Activated CD4-positive, alpha-beta T cell treated with anti-CD3 and anti-CD28 coated beads, Interleukin-2, amount 50 U/mL, for 4 hours (primary cell): ENCODE measurements around the gene DNLZ.

Source experiments
- DNase-seq, 2 experiments: peaks; one replicate each; pipeline ENCODE4 v3.0.0-alpha.2; 2020

DNLZ gene

GRCh38 chr9:136342181-136343120 is 21.1 kb downstream of the DNLZ start:
- peak; percentile 31 to 32 for DNase-seq

GRCh38 chr9:136341769-136342168 is 21.8 kb downstream of the DNLZ start:
- no peak for DNase-seq

GRCh38 chr9:136341042-136341655 is 22.4 kb downstream of the DNLZ start:
- DNase-seq: no peak

GRCh38 chr9:136340356-136341041 is 23.0 kb downstream of the DNLZ start:
- no peak for DNase-seq

GRCh38 chr9:136339958-136340310 is 23.6 kb downstream of the DNLZ start:
- no peak for DNase-seq

GRCh38 chr9:136339173-136339957 is 24.2 kb downstream of the DNLZ start:
- no peak for DNase-seq

GRCh38 chr9:136338511-136338910 is 25.0 kb downstream of the DNLZ start:
- no peak for DNase-seq

GRCh38 chr9:136337416-136338395 is 25.8 kb downstream of the DNLZ start:
- DNase-seq: no peak

- DNase-seq: no peak
Observed at GRCh38 chr9:136336881-136337280, 26.7 kb downstream of the DNLZ start.

GRCh38 chr9:136336156-136336870 is 27.2 kb downstream of the DNLZ start:
- DNase-seq: no peak

- DNase-seq: no peak
Observed at GRCh38 chr9:136335296-136336155, 28.0 kb downstream of the DNLZ start.

- DNase-seq: no peak
Observed at GRCh38 chr9:136334541-136334940, 29.0 kb downstream of the DNLZ start.

GRCh38 chr9:136333486-136333885 is 30.1 kb downstream of the DNLZ start:
- no peak for DNase-seq

GRCh38 chr9:136333045-136333444 is 30.5 kb downstream of the DNLZ start:
- DNase-seq: no peak

GRCh38 chr9:136332482-136332983 is 31.0 kb downstream of the DNLZ start:
- no peak for DNase-seq

GRCh38 chr9:136331556-136332481 is 31.7 kb downstream of the DNLZ start:
- DNase-seq: no peak

- DNase-seq: no peak
Observed at GRCh38 chr9:136331030-136331429, 32.5 kb downstream of the DNLZ start.

- DNase-seq: no peak
Observed at GRCh38 chr9:136330406-136330990, 33.0 kb downstream of the DNLZ start.
